Measurements from ENCODE around the gene RAD51B.
"Not testable (repeated sequence)": the region's sequence is repeated elsewhere in the genome, so short reads cannot be mapped to it uniquely, and the experiment has no call there.

The RAD51B gene

DNA sequence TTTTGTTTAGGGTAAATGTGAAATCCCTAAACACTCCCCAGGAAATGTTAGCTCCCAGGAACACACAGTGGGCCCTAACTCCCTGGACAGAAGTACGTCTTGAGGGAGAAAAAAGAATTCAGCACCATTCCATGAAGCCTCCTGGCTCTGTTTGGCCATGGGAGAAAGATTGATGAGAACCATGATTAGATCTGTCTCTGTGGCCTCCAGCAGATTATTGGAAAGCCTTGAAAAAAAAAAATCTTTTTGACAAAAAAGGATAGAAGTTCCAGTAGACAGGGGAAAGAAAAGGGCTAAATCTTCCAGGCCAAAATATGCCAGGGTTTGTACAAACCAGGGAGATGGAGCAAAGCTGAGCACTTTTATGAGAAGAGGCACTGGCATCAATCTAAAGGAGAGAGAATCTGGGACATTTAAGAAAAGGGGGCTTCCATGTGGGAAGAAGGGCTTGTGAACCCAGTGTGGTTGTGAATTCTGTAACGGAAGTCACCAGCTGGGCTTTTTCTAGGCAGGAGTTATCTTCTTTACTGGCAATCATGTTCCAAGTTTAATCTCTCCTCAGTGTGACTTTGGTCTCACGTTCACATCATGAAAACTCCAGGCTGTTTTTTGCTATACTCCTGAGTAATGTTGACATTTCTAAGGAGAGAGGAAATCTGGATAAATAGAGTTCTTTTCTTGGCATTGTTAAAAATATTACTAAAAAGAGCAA is 426.7 kb downstream of the RAD51B start:
- peak overlapping the region in 20 of 21 experiments; percentile 12 to 87 (median 74) for H3K27ac ChIP-seq
- H3K4me3 ChIP-seq: no peak overlapping the region

DNA sequence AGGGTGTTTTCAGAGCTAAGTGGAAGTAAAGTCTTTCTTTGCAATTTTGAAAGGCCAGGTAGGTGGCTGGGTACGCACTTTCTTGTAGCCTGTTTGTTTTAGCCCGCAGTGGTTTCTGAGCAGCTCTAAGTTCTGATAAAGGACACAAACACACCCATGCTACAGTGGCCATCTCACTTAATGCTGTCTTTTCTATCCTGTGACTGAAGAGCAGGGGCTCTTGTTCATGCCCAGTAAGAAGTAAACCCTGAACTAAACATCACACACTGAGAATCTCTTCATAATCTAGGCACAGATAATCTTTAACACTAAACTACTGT is 427.2 kb downstream of the RAD51B start:
- Histone ChIP-seq H3K4me3 (no peak overlapping the region), H3K27ac (peak overlapping the region in 18 of 21 experiments; percentile 57 to 87 (median 74))

DNA sequence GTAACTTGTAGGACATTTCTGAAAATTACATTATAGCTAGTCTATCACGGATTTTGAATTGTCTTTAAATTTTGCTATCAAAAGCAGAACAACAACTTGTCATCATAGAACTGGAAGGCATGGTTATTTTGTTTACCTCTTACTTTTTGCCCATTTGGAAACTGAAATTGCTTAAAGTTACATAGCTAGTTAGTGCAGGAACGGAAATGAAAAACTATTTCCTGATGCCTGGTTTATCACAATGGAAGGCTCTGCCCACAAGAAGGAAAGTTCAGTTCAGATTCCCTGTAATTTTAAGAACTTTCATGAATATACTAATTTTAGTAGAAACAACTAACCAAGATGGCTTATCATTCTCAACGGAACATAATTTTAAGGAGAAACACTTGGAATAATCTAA is 427.7 kb downstream of the RAD51B start:
- peak overlapping the region in 19 of 21 experiments; percentile 33 to 87 (median 75) for H3K27ac ChIP-seq
- H3K4me3 ChIP-seq: no peak overlapping the region

DNA sequence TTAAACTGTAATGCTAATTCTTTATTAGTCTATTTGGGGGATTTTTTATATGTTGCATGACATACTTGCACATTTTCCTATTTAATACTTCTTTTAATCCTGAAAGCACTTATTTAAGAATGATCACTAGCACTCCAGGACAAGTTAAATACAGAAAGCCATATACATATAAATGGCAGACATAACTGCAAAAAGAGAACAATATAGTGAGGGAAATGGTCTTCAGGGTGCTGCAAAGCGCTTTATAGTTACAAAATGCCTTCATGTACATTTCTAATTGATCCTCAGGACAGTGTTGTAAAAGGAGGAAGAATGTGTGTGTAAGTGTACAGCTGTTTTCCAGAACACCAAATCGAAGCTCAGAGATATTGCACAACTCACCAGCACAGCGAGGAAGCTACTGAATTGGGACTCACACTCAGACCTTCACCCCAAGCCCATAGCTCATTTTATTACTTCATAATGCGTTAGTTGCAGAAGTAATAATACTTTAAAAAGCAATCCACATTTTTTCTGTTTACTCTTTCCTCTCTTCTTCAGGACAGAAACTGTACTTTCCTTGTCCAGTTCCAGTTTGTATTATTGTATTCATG is 428.2 kb downstream of the RAD51B start:
- H3K4me3 ChIP-seq: no peak overlapping the region
- H3K27ac ChIP-seq: peak overlapping the region in 20 of 21 experiments; percentile 33 to 84 (median 72)

- H3K4me3 ChIP-seq: no peak overlapping the region
These were observed 429.1 kb downstream of the RAD51B start for GRCh38 chr14:68248481-68249255.

GRCh38 chr14:68249661-68250451 is 430.3 kb downstream of the RAD51B start:
- H3K4me3 ChIP-seq: no peak overlapping the region
- H3K27ac ChIP-seq: peak overlapping the region in 19 of 21 experiments; percentile 20 to 87 (median 73)

More at GRCh38 chr14:68248481-68249255, 429.1 kb downstream of the RAD51B start:
- H3K27ac ChIP-seq: peak overlapping the region in 19 of 21 experiments; percentile 12 to 87 (median 75)

DNA sequence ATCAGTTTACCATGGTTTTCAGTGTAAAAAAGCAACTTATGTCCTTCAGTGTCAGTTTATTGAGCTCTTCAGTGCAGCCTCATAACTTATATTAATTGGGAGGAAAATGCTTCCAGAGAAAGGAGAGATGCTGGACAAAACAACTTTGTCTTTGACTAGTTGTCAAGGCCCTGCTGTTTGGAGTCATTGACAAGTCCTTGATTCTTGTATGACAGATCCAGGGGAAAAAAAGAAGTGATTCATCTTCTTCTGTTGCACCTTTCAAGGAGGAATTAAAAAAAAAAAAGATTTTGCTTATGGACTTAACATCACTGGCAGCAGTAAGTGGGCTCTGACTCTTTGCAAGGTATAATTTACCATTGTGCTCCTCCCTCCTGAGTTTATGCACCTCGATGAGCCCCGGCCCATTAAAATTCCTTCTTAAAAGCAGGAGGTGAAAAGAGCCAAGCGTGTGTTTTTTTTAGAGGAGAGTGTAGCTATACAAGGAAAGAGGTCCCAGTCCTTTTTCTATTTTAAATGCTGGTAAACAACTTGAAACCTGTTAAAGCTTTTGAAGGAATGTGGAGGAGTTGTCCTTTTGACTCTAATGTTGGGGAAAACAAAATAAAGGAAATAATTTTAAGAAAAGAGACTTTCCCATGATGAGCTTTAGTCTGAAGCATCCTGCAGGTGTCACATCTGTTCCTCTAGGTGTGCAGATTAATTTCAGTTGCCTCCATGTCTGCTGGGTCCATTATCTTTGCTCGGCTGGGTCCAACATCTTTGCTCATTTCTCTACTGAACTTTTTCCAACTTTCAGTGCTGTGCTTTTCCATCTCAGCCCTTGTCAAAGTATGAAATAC is 431.6 kb downstream of the RAD51B start:
- peak overlapping the region in 19 of 21 experiments; percentile 9 to 87 (median 73) for H3K27ac ChIP-seq

DNA sequence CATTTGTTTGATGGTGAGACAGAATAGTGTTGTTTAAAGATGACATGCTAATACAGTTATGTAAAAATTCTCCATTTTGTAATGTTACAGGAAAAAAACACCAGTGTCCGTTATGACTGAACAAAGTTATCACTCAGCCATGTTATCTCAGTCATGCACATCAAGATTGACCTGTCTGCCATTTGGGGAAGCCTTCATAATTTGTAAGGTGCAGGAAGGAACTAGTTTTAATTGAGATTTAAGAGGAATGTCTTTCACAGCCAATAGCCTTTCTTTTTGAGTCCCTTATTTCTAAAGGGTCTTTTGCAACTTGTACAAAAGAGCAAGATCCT is 432.2 kb downstream of the RAD51B start:
- H3K4me3 ChIP-seq: no peak overlapping the region
- H3K27ac ChIP-seq: peak overlapping the region in 8 of 21 experiments; percentile 31 to 87 (median 81)

More for the DNA sequence above, 431.6 kb downstream of the RAD51B start:
- H3K4me3 ChIP-seq: no peak overlapping the region

DNA sequence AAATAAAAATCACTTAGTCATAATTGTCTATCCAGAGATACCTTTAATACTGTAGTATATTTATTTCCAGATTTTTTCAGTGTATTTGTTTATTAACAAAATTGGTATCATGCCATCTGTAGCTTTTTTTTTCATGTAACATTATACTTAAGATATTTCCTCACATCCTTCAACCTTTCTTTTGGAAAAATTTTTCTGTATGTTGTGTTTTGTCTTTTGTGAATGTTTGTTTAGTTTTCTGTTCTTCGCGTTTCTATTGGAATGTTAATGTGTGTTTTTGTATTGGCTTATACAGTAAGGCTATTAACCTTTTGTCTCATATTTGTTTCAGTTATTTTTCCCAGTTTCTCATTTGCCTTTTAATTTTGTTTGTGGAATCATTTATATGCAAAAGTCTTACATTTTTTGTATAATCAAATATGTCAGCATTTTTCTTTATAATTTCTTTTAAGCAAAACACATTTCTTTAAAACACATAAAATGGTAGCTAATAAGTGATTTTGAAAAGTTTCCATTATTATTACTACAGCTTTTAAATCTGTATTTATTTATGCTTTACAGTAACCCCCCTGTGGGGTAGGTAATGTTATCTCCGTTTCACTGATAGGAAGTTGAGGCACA is 433.7 kb downstream of the RAD51B start:
- no peak overlapping the region for H3K4me3 ChIP-seq
- H3K27ac ChIP-seq: peak overlapping the region in 2 of 21 experiments; percentile 5 to 11

DNA sequence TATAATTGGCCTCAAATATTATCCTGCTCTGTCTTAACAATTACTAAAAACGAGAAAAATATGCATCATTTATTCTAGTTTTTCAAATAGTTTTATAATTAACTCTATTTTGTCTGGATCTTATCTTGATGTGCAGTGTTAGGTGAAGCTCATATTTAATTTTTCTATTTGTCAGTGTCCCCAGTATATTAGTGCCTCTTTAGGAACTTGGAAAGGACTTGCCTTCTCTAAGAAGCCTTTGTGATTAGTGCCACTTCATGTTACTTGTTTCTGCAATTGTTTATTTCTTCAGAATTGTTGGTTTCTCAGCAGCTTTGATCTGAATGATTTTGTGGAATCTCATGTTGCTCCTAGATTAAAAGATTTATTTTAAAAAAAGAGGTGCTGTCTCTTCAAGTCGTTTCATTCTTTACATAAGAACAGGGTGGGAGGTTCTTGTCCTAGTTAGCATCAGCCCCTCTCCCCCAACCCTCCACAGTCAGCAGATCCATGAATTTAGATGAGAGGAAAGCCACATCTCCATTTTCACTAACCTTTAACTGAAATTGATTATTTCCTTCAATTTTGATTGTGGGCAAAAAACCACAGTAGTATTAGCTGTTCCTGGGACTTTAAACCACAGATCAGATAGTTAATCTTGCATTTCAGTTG is 434.4 kb downstream of the RAD51B start:
- Histone ChIP-seq H3K27ac (peak overlapping the region in 1 of 21 experiments; percentile 11), H3K4me3 (no peak overlapping the region)

DNA sequence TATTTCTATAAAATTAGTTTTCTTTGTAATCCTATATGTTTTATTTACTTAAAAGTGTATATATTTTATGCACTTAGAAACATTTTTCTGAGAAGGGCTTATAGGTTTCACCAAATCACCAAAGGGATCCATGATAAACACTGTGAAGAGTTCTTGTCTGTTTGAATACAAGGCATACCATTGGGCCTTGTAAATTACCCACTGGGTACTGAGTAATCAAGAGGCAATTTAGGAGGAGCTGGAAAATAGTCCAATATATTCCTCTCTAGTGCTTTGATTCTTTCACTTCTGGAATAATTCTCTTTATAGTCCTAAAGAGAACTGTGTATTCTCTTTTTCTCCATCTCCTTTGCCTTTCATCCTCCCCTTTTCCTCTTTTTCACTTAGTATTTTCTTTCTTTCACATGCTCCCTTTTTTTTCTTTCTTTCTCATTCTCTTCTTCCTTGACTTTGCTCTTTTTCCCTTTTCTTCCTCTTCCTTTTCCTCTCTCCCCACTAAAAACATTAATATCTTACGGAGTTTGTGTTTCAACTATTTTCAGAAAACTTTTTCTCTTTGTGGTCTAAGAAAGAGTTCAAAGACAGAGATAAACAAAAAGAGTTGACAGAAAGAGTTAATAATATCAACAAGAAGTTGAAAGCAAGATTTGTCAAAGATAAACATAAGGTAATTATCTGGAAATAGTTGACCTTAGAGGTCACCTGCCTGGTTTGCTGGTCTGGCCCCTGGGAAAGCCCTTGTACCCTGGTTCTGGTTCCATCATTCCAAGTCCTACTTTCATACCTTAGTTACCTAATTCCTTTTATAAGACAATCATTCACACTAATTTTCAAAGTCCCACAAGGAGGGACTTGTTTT is 435.3 kb downstream of the RAD51B start:
- H3K27ac ChIP-seq: peak overlapping the region in 4 of 21 experiments; percentile 4 to 33 (median 26)
- no peak overlapping the region for H3K4me3 ChIP-seq

GRCh38 chr14:68255693-68256178 is 436.2 kb downstream of the RAD51B start:
- Histone ChIP-seq H3K4me3 (no peak overlapping the region), H3K27ac (peak overlapping the region in 4 of 21 experiments; percentile 4 to 33 (median 26))

DNA sequence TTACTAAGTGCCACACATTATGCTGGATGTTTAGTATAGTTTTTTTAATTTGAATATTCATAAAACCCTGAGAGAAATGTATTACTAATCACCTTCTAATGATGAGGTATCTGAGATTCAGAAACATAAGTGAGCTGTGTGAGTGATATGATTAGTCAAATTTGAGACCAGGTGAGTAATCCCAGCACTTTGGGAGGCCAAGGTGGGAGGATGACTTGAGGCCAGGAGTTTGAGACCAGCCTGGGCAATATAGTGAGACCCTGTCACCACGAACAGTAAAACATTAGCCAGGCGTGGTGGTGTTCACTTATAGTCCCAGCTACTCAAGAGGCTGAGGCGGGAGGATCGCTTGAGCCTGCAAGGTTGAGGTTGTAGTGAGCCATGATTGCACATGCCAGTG is 438.4 kb downstream of the RAD51B start:
- no peak overlapping the region for H3K27ac ChIP-seq

GRCh38 chr14:68258995-68259394 is 439.4 kb downstream of the RAD51B start:
- H3K4me3 ChIP-seq, H3K27ac ChIP-seq: not testable (repeated sequence)

More for the DNA sequence above, 438.4 kb downstream of the RAD51B start:
- H3K4me3 ChIP-seq: no peak overlapping the region

DNA sequence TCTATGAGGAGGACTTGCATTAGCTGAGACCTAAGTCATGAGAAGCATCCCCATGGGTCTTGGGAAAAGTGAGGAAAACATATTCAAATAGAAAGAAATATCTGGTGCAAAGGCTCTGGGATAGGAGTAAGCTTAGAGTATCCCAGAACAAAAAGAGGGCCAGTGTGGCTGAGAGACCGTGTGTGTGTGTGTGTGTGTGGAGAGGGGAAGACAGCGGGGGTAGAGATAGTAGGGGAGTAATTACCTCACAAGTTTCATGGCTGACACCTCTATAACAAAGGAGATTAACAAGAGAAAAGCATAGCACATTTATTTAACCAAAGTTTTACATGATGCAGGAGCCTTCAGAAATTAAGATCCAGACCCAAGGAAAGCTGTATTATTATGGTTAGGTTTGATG is 440.5 kb downstream of the RAD51B start:
- no peak overlapping the region for H3K27ac ChIP-seq
- no peak overlapping the region for H3K4me3 ChIP-seq

DNA sequence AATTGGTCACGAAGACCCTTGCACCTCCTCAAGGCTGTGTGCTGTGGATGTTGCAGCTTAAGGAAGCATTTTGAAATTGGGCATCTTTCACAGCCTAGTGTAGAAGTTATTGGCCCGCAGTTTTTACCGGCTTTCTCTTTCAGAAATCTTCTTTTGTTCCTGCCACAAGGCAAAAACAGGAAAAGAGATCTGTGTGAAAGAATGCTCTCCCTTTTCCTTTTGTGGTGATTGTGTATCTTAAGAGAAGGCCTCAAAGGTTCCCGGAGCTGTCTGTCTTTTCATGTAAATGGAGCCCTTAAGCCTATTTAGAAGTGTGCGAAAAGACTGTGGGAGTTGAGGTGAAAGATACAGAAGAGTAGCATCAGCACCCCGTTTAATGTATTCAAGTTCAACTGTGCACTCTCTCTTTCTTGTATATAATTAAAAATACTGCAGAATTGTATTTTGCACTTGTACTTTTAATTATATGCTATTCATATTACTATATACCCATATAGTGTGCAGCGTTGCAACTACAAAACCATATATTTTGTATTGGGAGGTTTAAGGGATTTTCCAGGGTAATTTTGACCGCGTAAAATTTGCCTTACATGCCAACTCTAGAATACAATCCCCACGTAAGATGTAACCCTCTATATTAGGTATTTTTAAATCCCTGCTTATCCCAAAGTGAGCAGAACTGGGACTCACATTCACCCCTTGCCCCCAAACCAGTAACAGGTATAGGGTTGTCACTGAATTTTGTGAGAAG is 441.7 kb downstream of the RAD51B start:
- H3K27ac ChIP-seq: peak overlapping the region in 3 of 21 experiments; percentile 33 to 58 (median 54)
- no peak overlapping the region for H3K4me3 ChIP-seq

Data from skin epidermis (tissue), 12 donors.